Esophagus muscularis mucosa (tissue), 4 donors: ENCODE results near the gene LLGL1. TPM values are rescaled to one million over a fixed set of nuclear protein-coding genes. Genes with fewer than 3 reads are reported as not detected.

Source experiments
- DNase-seq: peaks from one replicate; pipeline ENCODE4 v3.0.0-alpha.2; 2017; ENCODE audit errors: extremely low spot score
- H3K27ac ChIP-seq, 4 donors: fragments of 200-600 bp; sonication (generic); replicated peaks in 1 of 4; 1 replicate in 3 of 4; 2 replicates in 1 of 4; pipeline ENCODE4 v1.5.1; 2016 to 2019; ENCODE audit warnings: mild to moderate bottlenecking in 1 of 4
- H3K27me3 ChIP-seq, 4 donors: fragments of 200-600 bp; sonication (generic); one replicate each; pipeline versions ENCODE4 v1.5.1 to v1.6.0; 2016 to 2019
- H3K36me3 ChIP-seq, 4 donors: fragments of 200-600 bp; sonication (generic); one replicate each; pipeline ENCODE4 v1.5.1; 2016 to 2019
- H3K4me1 ChIP-seq, 4 donors: fragments of 200-600 bp; sonication (generic); one replicate each; pipeline ENCODE4 v1.5.1; 2016 to 2019
- H3K4me3 ChIP-seq, 4 donors: fragments of 200-600 bp; sonication (generic); 1 replicate in 2 of 4; 2 replicates in 2 of 4; pipeline ENCODE4 v1.5.1; 2016 to 2019; ENCODE audit warnings: mild to moderate bottlenecking in 4 of 4, moderate library complexity in 1 of 4
- H3K9me3 ChIP-seq, 4 donors: fragments of 200-600 bp; sonication (generic); 1 replicate in 3 of 4; 2 replicates in 1 of 4; pipeline ENCODE4 v1.5.1; 2016 to 2019
- CTCF ChIP-seq, 3 experiments: fragments of 200-600 bp in 2 of 3; fragments of 450-650 bp in 1 of 3; sonication (generic) in 2 of 3; IDR thresholded peaks; one replicate each; pipeline ENCODE4 v1.5.1; 2017 to 2019; ENCODE audit warnings: antibody characterized with exemption in 3 of 3, mild to moderate bottlenecking in 2 of 3, moderate library complexity in 1 of 3
- EP300 ChIP-seq: sonication (generic); formaldehyde crosslinking; IDR thresholded peaks from one replicate; pipeline ENCODE4 v1.6.1; 2017; ENCODE audit warnings: antibody characterized with exemption
- POLR2A ChIP-seq: fragments of 450-650 bp; IDR thresholded peaks from one replicate; pipeline ENCODE4 v1.6.1; 2017; ENCODE audit warnings: antibody characterized with exemption, moderate library complexity, mild to moderate bottlenecking, low read depth
- POLR2AphosphoS5 ChIP-seq, 2 donors: sonication (generic); formaldehyde crosslinking; IDR thresholded peaks; one replicate each; pipeline ENCODE4 v1.6.1; 2017; ENCODE audit warnings: antibody characterized with exemption in 2 of 2
- WGBS: methylation state at CpG from one replicate; pipeline ENCODE4 v1.1.5; 2018; 5-methylcytosine and 5-hydroxymethylcytosine counted together
- intact Hi-C: fragments of 100-400 bp; cut with DNase I; formaldehyde crosslinking; loops from one replicate; pipeline ENCODE4 v1.15.1; 2023
- total RNA-seq, 4 donors: library from RNA; depleted of rRNA; stranded (reverse); fragments of >200 nt; gene quantifications; one replicate each; pipeline versions ENCODE4 v1.1.0 to v1.2.1, GENCODE V29; 2016

LLGL1 gene
- total RNA-seq, 4 donors from 2014 or later = 17.6 to 35.1 (median 26.2) TPM

GRCh38 chr17:18233803-18234518 is 8.5 kb downstream of the LLGL1 start:
- no peak overlapping the region for H3K4me3 ChIP-seq
- H3K27ac ChIP-seq = no peak overlapping the region
- TF ChIP-seq EP300 (no peak), POLR2AphosphoS5 (IDR thresholded peaks at IDR 0.05) (no peak), POLR2A (no peak), CTCF (IDR thresholded peaks at IDR 0.05) (no peak)
- 93% methylated on average over 3 of the region's 22 CpGs for WGBS
- no peak for DNase-seq
- intact Hi-C loops = no loop called here
- H3K27me3 ChIP-seq = no peaks in the 10 kb centered on the region
- no peaks in the 10 kb centered on the region for H3K9me3 ChIP-seq
- peaks cover 22 to 69% (median 64%) of the 10 kb centered on the region in 4 donors for H3K36me3 ChIP-seq
- peaks cover 0 to 21% (median 0%) of the 10 kb centered on the region in 4 donors for H3K4me1 ChIP-seq

- H3K27me3 ChIP-seq = no peaks in the 10 kb centered on the region
- H3K4me3 ChIP-seq = no peak overlapping the region
Observed at GRCh38 chr17:18234853-18235380, 9.5 kb downstream of the LLGL1 start.

GRCh38 chr17:18235743-18236256 is 10.4 kb downstream of the LLGL1 start:
- intact Hi-C loops = no loop called here
- peaks cover 22 to 83% (median 68%) of the 10 kb centered on the region in 4 donors for H3K36me3 ChIP-seq
- no peak for TF ChIP-seq POLR2A
- TF ChIP-seq CTCF (IDR thresholded peaks at IDR 0.05) = no peak
- TF ChIP-seq POLR2AphosphoS5 (IDR thresholded peaks at IDR 0.05) = no peak
- no peak for TF ChIP-seq EP300
- H3K4me1 ChIP-seq = peaks cover 0 to 4% (median 2%) of the 10 kb centered on the region in 4 donors
- no peak overlapping the region for H3K4me3 ChIP-seq
- H3K9me3 ChIP-seq = no peaks in the 10 kb centered on the region
- no peak for DNase-seq
- H3K27ac ChIP-seq = no peak overlapping the region
- WGBS = 79% methylated on average over 6 of the region's 14 CpGs
- no peaks in the 10 kb centered on the region for H3K27me3 ChIP-seq

More at GRCh38 chr17:18234853-18235380, 9.5 kb downstream of the LLGL1 start:
- 93% methylated on average over 13 of the region's 22 CpGs for WGBS
- intact Hi-C loops = no loop called here
- TF ChIP-seq POLR2AphosphoS5 (IDR thresholded peaks at IDR 0.05) (no peak), CTCF (IDR thresholded peaks at IDR 0.05) (no peak), EP300 (no peak), POLR2A (no peak)
- Histone ChIP-seq H3K36me3 (peaks cover 22 to 75% (median 66%) of the 10 kb centered on the region in 4 donors), H3K9me3 (no peaks in the 10 kb centered on the region), H3K27ac (no peak overlapping the region), H3K4me1 (peaks cover 0 to 13% (median 2%) of the 10 kb centered on the region in 4 donors)
- no peak for DNase-seq

- intact Hi-C loops = no loop called here
- peaks cover 0 to 4% (median 0%) of the 10 kb centered on the region in 4 donors for H3K4me1 ChIP-seq
- DNase-seq = no peak
- TF ChIP-seq POLR2A (no peak), CTCF (IDR thresholded peaks at IDR 0.05) (no peak), POLR2AphosphoS5 (IDR thresholded peaks at IDR 0.05) (no peak), EP300 (no peak)
- H3K4me3 ChIP-seq = no peak overlapping the region
- H3K36me3 ChIP-seq = peaks cover 22 to 90% (median 74%) of the 10 kb centered on the region in 4 donors
- H3K27ac ChIP-seq = no peak overlapping the region
- H3K9me3 ChIP-seq = no peaks in the 10 kb centered on the region
- WGBS = 89% methylated on average over 9 of the region's 18 CpGs
- H3K27me3 ChIP-seq = no peaks in the 10 kb centered on the region
Observed at GRCh38 chr17:18236494-18236893, 11.1 kb downstream of the LLGL1 start.
